ENCODE results near the gene LTO1.

DNA sequence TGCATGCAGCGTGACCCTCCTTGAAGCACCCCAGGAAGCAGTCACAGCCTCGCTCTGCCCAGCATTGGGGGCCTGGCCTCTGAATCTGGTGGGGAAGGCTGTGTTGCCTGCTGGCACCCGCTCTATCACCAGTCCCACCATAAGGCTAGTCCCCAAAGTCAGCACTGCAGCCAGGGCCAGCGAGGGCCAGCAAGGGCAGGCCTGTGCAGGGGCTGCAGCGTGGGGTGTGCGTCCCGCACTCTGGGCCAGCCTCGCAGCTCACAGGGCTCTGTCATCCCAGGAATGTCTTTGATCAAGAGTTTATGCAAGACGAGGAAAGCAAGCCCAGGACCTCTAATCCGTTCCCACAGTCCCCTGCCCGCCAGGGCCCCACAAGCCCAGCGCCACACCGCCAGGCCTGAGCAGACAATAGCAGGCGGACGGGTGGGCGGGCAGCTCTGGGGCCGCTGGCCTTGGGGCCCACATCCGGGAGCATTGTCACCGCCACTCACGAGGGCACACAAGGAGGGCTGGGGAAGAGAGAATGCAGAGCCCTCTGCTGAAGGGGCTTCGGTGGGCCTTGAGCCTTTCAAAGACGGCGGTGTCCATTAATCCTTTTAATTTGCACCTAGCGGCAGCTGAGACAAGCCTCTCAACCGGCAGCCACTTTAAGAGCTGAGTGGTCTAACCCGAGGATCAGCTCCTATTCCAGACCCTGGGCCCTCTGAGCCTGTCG is 17.1 kb downstream of the LTO1 start:
- TF ChIP-seq, protein P1, sequence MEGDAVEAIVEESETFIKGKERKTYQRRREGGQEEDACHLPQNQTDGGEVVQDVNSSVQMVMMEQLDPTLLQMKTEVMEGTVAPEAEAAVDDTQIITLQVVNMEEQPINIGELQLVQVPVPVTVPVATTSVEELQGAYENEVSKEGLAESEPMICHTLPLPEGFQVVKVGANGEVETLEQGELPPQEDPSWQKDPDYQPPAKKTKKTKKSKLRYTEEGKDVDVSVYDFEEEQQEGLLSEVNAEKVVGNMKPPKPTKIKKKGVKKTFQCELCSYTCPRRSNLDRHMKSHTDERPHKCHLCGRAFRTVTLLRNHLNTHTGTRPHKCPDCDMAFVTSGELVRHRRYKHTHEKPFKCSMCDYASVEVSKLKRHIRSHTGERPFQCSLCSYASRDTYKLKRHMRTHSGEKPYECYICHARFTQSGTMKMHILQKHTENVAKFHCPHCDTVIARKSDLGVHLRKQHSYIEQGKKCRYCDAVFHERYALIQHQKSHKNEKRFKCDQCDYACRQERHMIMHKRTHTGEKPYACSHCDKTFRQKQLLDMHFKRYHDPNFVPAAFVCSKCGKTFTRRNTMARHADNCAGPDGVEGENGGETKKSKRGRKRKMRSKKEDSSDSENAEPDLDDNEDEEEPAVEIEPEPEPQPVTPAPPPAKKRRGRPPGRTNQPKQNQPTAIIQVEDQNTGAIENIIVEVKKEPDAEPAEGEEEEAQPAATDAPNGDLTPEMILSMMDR (IDR thresholded peaks at IDR 0.05; ENCODE audit: insufficient read depth, low read depth, low read length), result no peak
- TF ChIP-seq EZH2 (IDR thresholded peaks at IDR 0.05; ENCODE audit: insufficient read depth, low read length), result no peak
